Measurements from ENCODE around the gene MDM2. TPM values are rescaled to one million over a fixed set of nuclear protein-coding genes. Genes with fewer than 3 reads are reported as not detected.
A peak's percentile ranks its signal among the peaks of the same experiment; 100 is the strongest.
"Not testable (repeated sequence)": the region's sequence is repeated elsewhere in the genome, so short reads cannot be mapped to it uniquely, and the experiment has no call there.

Gene MDM2
- total and polyA plus RNA-seq, 2 of the 8 experiments (the other 6 are each of a cell fraction or from before 2014, with no cell fraction given), result 15.1 to 115 TPM

- 97% methylated on average over 8 of the region's 8 CpGs; no CpG with 5 or more reads in 1 of the 2 experiments for WGBS, 2 experiments (ENCODE audit: extremely low coverage in 1 of 2, insufficient coverage in 1 of 2, insufficient read length in 1 of 2, insufficient replicate concordance in 2 of 2, low coverage in 1 of 2, low lambda C conversion rate in 2 of 2, missing lambda C conversion rate in 1 of 2)
- DNase-seq (ENCODE audit: low read depth in 1 of 2, low spot score in 2 of 2); H3K14ac ChIP-seq (ENCODE audit: insufficient read length): not testable (repeated sequence)
These were observed 56.0 kb downstream of the MDM2 start for GRCh38 chr12:68863886-68864454.

More at GRCh38 chr12:68863886-68864454, 56.0 kb downstream of the MDM2 start:
- H4K20me1 ChIP-seq (replicated peaks in 1 of 2; ENCODE audit: control insufficient read depth in 1 of 2, insufficient read depth in 2 of 2, low read length in 2 of 2); H3K27ac ChIP-seq (ENCODE audit: low read depth, low read length); H2AK5ac ChIP-seq (ENCODE audit: low read depth, low read length); H3K23ac ChIP-seq (ENCODE audit: insufficient read length); H4K5ac ChIP-seq (ENCODE audit: insufficient read length, low read depth, low read length); H3K4ac ChIP-seq (replicated peaks; ENCODE audit: insufficient read length, low read depth, low read length); H3K23me2 ChIP-seq (ENCODE audit: low read depth, low read length); H3K79me2 ChIP-seq (ENCODE audit: control insufficient read depth in 1 of 2, insufficient read depth in 2 of 2, low read length in 2 of 2); H2BK120ac ChIP-seq (replicated peaks; ENCODE audit: low read depth, low read length); H3K9me3 ChIP-seq (ENCODE audit: insufficient read depth in 2 of 2, low read depth in 1 of 2, low read length in 1 of 2); H4K91ac ChIP-seq (replicated peaks; ENCODE audit: insufficient read length, low read length); H3K27me3 ChIP-seq (replicated peaks in 1 of 4; ENCODE audit: control insufficient read depth in 3 of 4, extremely low read depth in 1 of 4, insufficient read depth in 3 of 4, low read length in 3 of 4); H3K4me1 ChIP-seq (replicated peaks in 1 of 4; ENCODE audit: control insufficient read depth in 3 of 4, insufficient read depth in 4 of 4, low read length in 3 of 4); H2BK12ac ChIP-seq (ENCODE audit: low read depth, low read length); FAIRE-seq; H3K4me3 ChIP-seq (ENCODE audit: extremely low read depth in 1 of 4, insufficient read depth in 2 of 4, low read depth in 3 of 4, low read length in 4 of 4); H3K79me1 ChIP-seq (ENCODE audit: low read depth, low read length); H3K36me3 ChIP-seq (ENCODE audit: control insufficient read depth in 2 of 4, insufficient read depth in 4 of 4, low read length in 3 of 4); H2BK20ac ChIP-seq (ENCODE audit: low read length); POLR2A ChIA-PET (ENCODE audit: partially characterized antibody); H2BK5ac ChIP-seq (ENCODE audit: low read depth, low read length); H2AFZ ChIP-seq (ENCODE audit: low read length); H4K8ac ChIP-seq (ENCODE audit: extremely low read depth, insufficient read depth, low read length); H2BK15ac ChIP-seq (ENCODE audit: low read length); H3K18ac ChIP-seq (ENCODE audit: extremely low read depth, low read length); H3K56ac ChIP-seq (replicated peaks; ENCODE audit: insufficient read length, low read depth, low read length); H3K9ac ChIP-seq (replicated peaks in 1 of 4; ENCODE audit: extremely low read depth in 1 of 4, low read depth in 3 of 4, low read length in 3 of 4); H3K4me2 ChIP-seq (ENCODE audit: insufficient read depth in 1 of 2, low read depth in 2 of 2, low read length in 2 of 2): not testable (repeated sequence)
- TF ChIP-seq RAD21 (IDR thresholded peaks at IDR 0.05 in 1 of 2, conservative IDR thresholded peaks at IDR 0.05 in 1 of 2; ENCODE audit: low read depth in 2 of 2, low read length in 2 of 2), result peak; percentile 57 to 60
- TF ChIP-seq, protein P1, sequence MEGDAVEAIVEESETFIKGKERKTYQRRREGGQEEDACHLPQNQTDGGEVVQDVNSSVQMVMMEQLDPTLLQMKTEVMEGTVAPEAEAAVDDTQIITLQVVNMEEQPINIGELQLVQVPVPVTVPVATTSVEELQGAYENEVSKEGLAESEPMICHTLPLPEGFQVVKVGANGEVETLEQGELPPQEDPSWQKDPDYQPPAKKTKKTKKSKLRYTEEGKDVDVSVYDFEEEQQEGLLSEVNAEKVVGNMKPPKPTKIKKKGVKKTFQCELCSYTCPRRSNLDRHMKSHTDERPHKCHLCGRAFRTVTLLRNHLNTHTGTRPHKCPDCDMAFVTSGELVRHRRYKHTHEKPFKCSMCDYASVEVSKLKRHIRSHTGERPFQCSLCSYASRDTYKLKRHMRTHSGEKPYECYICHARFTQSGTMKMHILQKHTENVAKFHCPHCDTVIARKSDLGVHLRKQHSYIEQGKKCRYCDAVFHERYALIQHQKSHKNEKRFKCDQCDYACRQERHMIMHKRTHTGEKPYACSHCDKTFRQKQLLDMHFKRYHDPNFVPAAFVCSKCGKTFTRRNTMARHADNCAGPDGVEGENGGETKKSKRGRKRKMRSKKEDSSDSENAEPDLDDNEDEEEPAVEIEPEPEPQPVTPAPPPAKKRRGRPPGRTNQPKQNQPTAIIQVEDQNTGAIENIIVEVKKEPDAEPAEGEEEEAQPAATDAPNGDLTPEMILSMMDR (IDR thresholded peaks at IDR 0.05; ENCODE audit: control extremely low read depth in 1 of 3, insufficient read depth in 1 of 3, low read depth in 1 of 3, low read length in 3 of 3), result peak in 2 of 3 experiments; percentile 6 to 47; a peak in 2 of 4 replicates
- CTCF ChIA-PET (ENCODE audit: partially characterized antibody), result interaction anchor here (0.7 kb wide), 1 partner anchor 13 kb away, joined by 3 read pairs; no protein-coding TSS in a partner anchor

Measured in H1 (cell line).